ENCODE data around the gene CACNA2D1. TPM values are rescaled to one million over a fixed set of nuclear protein-coding genes. Genes with fewer than 3 reads are reported as not detected.
"Not testable (repeated sequence)": the region's sequence is repeated elsewhere in the genome, so short reads cannot be mapped to it uniquely, and the experiment has no call there.

CACNA2D1 gene
- total RNA-seq, 1 donor: 63.5 TPM

GRCh38 chr7:82396343-82396742, 47.2 kb downstream of the CACNA2D1 start:
- DNase-seq (ENCODE audit: low read depth): no peak
- H3K4me3 ChIP-seq (ENCODE audit: low read depth, low read length): no peak overlapping the region
- no peak for TF ChIP-seq CTCF (IDR thresholded peaks at IDR 0.05; ENCODE audit: insufficient read depth, low read depth, low read length)

GRCh38 chr7:82395147-82395546, 48.4 kb downstream of the CACNA2D1 start:
- no peak for TF ChIP-seq CTCF (IDR thresholded peaks at IDR 0.05; ENCODE audit: insufficient read depth, low read depth, low read length)
- DNase-seq (ENCODE audit: low read depth): no peak
- H3K4me3 ChIP-seq (ENCODE audit: low read depth, low read length): no peak overlapping the region

GRCh38 chr7:82393840-82394220, 49.7 kb downstream of the CACNA2D1 start:
- H3K4me3 ChIP-seq (ENCODE audit: low read depth, low read length): no peak overlapping the region
- TF ChIP-seq CTCF (IDR thresholded peaks at IDR 0.05; ENCODE audit: insufficient read depth, low read depth, low read length): no peak
- DNase-seq (ENCODE audit: low read depth): no peak

- DNase-seq (ENCODE audit: low read depth): peak; percentile 32
- TF ChIP-seq CTCF (IDR thresholded peaks at IDR 0.05; ENCODE audit: insufficient read depth, low read depth, low read length): no peak
- no peak overlapping the region for H3K4me3 ChIP-seq (ENCODE audit: low read depth, low read length)
Measured at GRCh38 chr7:82393076-82393839, 50.3 kb downstream of the CACNA2D1 start.

- no peak for TF ChIP-seq CTCF (IDR thresholded peaks at IDR 0.05; ENCODE audit: insufficient read depth, low read depth, low read length)
- no peak for DNase-seq (ENCODE audit: low read depth)
- H3K4me3 ChIP-seq (ENCODE audit: low read depth, low read length): no peak overlapping the region
Measured at GRCh38 chr7:82390936-82391335, 52.6 kb downstream of the CACNA2D1 start.

GRCh38 chr7:82389876-82390275, 53.7 kb downstream of the CACNA2D1 start:
- no peak for DNase-seq (ENCODE audit: low read depth)
- no peak overlapping the region for H3K4me3 ChIP-seq (ENCODE audit: low read depth, low read length)
- no peak for TF ChIP-seq CTCF (IDR thresholded peaks at IDR 0.05; ENCODE audit: insufficient read depth, low read depth, low read length)

- DNase-seq (ENCODE audit: low read depth): peak; percentile 42
- TF ChIP-seq CTCF (IDR thresholded peaks at IDR 0.05; ENCODE audit: insufficient read depth, low read depth, low read length): no peak
- no peak overlapping the region for H3K4me3 ChIP-seq (ENCODE audit: low read depth, low read length)
Measured at GRCh38 chr7:82388138-82388537, 55.4 kb downstream of the CACNA2D1 start.

GRCh38 chr7:82386571-82386970, 57.0 kb downstream of the CACNA2D1 start:
- not testable (repeated sequence) for H3K4me3 ChIP-seq (ENCODE audit: low read depth, low read length); DNase-seq (ENCODE audit: low read depth)

Measured in fibroblast of villous mesenchyme (primary cell).